DLD1 (cell line): ENCODE measurements around the gene TSHZ1.

Experiments used
- in situ Hi-C: cut with HindIII; loops from 2 replicates; pipeline ENCODE4 v1.10.0; 2017; ENCODE audit warnings: low sequenced_read_pairs

Gene TSHZ1

DNA sequence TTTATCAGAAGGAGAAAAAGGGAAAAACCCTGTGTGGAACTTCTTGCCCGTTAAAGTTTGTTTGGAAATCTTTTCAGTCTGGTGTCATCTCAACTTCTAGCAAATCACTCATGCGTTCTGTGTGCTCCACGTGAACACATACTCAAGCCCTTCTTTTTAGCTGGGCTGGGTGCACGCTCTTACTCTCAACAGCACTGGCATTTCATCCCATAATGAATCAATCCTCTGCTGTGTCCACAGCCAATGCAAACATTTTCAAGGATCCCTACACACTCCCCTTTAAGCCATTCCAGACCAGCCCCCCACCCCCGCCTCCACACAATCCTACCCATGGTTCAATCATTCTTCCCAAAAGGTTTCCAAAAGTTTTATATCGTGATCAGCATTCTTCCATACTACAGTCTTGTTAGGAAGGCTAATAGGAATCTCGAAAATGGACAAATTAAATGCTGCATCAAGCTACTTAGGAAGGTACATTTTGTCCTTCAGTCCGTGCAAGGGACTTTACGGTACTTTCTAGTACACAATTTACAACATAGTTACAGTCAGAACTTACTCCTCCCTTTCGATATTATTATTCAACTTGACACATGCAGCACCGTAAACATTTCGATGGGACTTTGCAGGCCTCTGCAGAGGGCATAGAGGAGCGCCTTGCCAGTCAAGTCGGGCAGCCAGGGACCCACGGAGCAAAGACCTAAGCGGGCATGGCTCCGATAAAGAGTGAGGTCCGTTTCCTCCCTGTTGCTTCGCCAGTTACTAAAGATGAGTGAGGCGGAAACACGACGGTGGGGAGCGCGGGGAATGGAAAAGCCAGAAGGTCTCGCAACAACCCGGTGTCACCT, 3.1 kb upstream of the TSHZ1 start:
- in situ Hi-C loops, result no loop called here

DNA sequence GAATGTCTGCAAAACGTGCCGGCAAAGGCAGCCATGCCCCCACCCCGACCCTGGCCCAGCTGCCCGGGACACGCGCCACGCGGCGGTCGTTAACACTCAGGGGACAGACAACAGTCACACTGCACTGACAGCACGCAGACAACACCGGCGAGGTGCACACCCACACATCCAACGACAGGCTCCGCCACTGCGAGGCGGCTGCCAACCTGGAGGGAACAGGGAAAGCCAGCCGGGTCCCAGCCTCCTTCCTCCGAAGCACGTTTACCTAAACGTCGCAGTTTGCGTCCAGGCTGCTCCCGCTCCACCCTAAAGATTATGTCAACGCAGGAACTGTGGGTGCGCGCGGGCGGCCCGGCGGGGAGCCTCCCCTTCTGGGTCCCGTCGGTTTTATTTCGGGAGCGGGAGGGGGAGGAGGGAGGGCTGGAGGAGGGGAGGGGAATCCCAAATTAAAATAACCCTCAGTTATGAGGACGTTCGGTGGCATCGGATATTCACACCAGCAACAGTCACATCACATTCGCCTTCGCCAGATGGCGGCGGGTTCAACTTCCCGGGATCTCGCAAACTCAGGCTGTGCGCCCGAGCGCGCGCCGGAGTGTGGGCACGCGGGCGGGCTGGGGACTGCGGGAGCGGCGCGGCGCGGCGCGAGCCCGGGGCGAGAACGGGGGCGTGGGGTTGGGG, 2.3 kb upstream of the TSHZ1 start:
- in situ Hi-C loops, result no loop called here

DNA sequence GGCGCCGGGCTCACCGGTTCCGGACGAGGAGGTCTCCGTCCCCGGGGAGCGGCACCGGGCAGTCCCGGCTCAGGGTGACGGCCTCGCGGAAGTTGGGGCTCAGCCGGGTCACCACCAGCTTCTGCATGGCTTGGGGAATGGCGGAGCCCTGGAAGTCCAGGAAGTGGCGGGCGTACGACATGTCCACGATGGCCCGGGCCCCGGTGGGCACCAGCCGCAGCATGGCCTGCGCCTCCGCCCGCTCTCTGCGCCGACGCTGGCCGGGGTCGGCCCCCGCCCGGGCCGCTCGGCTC, 1.8 kb upstream of the TSHZ1 start:
- in situ Hi-C loops, result no loop called here

DNA sequence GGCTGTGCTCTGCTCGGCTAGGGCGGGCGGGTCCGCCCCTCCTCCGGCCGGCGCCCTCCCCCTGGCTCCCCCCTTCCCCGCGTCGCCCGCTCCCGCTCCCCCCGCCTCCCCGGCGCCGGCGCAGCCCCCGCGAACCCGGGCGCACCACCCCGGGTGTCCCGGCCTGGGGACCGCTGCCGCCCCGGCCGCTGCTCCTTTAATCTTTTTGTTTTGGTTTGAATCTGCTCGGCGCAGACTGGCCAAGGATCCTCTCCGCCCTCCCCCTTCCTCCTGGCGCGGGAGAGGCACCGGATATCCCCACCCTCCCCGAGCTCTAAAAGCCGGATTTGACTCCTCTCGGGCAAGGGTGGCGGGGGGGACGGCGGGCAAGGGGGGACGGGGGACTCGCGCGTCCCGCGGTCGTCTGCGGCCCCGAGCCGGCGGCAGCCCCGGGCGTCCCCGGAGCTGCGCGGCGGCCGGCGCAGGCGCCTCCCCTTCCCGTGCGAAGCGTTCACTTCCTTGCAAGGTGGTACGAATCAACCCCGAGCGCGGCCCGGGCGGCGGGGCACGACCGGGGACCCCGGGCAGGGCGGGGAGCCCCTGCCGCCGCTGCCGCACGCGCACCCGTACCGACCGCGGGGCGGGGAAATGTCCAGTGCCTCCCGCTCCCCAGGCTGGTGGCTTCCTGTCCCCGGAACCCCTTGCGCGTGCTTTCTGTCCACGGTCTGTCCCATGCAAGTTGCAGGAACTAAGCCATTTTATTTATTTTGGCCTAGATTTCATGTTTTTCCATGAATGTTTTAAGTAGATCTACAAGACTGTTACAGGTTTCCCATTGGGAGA, 1.3 kb upstream of the TSHZ1 start, which contains the start of gene PTGR3:
Gene PTGR3 (minus strand): TSS at position 11 of the 822 bp plus-strand sequence. CDS start 81 bp downstream, outside the sequence.
- in situ Hi-C loops, result no loop called here

DNA sequence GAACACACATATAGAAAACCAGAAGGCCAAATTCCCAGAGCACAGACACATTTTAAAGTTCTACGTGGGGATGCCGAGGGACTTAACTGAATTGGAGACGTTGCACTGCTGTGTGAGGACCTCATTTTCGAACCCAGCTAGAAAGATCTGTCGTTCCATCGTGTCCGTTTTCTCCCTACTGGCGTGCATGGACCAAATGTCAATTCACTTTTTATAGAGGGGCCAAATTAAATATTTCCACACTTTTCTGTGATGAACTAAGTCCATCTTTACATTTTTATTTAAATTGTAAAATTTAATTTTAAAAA, 692 bp upstream of the TSHZ1 start:
- in situ Hi-C loops, result no loop called here

DNA sequence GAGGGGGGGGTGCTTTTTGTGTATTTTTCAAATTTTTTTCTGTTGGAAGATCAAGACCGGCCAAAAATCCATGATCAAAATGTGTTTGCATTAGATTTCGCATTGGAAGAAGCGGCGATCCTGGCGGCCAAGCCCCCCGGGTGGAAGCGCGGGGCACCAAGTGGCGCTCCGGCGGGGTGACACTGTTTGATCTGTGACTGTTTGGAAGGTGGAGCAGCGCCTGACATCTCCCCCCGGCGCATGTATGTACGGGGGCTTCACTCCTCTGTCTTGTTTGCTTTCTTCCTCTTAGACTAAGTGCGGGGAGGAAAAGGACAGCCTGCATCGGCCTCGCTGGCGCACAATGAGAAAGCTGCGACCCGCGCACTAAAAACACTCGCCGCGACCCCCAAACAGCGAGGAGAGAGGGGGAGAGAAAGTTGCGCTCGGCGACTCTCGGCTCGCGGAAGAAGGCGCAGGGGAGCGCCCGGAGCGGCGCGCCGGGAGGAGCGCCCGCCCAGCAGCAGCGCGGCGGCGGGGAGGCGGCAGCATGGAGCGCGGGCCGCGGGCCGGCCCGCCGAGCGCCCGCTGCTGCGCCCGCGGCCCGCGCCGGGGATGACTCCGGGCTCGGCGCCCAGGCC, 515 bp downstream of the TSHZ1 start:
- in situ Hi-C loops, result no loop called here

DNA sequence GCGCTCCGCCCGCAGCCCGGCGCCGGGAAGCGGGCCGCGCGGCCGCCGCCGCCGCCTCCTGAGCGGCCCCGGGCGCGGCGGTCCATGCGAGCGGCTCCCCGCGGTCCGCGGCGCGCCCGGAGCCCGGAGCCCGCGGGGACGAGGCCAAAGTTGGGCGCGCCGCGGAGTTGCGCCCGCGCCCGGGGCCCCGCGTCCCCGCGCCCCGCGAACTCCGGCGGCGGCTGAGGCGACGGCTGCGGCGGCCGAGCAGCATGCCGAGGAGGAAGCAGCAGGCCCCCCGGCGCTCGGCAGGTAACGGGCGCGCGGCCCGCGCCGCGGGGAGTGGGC, 992 bp downstream of the TSHZ1 start:
- in situ Hi-C loops, result no loop called here

DNA sequence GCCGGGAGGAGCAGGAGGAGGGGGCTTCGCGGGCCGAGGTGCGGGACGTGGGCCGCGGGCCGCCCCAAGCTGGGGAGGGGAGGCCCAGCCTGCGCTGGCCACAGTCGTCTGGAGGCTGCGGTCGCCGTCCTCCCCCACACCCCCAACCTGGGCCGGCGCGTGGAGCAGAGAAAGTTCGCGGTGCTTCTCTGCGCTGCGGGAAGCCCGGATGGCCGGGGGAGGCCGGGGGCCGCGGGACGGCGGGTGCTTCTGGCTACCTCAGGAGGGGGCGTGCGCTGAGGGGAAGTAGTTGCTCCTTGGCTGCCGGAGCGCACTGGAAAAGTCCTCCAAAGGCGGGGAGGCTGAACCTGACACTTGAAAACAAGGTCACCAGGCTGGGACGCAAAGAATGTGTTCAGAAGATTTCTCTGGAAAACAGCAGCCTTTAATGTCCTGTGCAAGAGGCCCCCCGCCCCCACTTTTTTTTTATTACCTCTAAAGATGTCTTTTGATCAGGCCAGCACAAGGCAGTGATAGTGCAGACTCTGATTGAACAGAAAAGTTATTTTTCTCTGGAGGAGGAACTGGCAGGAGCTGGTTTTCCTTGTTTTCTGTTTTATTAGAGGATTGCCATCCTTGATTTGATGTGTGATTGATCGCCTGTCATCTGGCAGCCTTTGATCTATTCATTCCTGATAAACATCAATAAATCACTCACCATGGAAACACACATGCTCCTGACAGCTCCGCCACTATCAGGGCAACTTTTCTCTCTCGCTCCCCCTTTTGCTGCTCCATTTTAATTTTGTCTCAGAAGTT, 1.6 kb downstream of the TSHZ1 start:
- in situ Hi-C loops, result no loop called here

DNA sequence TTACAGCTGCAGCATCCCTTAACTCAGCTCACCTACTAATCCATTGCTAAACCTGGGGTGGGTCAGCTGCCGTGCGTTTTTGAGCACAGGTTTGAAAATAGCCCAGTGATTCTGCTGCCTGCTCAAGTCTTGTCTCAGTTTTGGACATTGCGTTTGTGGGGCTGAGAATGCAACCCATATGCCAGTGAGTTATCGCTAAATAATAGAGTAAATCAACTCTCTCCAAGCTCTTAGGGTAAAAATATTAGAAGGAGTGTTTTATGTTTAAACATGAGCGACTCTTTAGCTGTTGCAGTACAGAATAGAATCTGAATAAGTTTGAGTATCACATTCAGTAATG, 2.1 kb downstream of the TSHZ1 start:
- in situ Hi-C loops, result no loop called here

DNA sequence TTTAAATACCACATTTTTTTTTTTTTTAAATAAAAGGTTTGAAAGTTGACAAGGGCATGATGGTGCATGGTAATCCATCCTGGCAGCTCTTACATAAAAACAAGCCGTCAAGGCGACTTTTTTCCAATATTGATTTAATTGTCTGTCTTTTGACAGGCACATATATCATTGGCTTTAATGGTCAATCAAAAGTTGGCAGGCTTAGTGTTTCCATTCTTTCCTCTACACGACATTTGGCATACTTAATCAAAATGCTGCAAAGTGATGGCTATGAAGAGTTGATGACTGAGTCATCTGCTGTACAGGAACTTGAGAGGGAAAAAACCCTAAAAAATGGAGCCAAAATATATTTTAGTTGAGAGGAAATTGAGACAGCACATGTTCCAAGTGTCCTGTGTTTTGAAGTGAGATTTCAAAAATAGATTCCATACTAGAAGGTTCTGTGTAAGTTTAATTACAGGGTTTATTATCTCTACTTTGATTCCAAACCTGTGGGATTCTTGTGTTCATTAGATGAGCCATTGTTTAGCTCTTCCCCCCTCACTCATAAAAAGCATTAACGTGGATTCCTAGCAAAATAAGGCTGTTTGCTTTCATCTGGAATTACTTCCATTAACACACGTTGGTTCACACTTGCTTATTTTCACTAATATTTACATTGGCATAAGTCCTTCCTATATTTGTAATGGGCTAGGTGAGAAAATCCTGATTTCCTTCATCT, 3.2 kb downstream of the TSHZ1 start:
- in situ Hi-C loops, result no loop called here

DNA sequence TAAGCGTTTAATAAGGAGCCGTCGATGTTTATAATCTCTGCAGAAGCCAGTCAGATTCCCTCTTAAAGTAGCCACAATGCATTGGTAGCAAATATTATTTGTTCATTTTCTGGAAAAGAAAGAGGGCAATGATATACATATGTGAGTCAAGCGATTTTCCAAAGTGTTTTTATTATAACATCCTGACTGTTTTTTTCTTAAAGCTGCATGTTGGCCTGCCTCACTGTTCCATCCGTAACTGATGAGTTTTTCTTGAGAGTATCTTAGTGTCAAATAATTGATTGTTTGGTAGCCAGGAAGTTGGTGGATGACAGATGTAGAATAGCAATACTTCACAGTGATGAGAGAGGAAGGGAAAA, 3.7 kb downstream of the TSHZ1 start:
- in situ Hi-C loops, result no loop called here

DNA sequence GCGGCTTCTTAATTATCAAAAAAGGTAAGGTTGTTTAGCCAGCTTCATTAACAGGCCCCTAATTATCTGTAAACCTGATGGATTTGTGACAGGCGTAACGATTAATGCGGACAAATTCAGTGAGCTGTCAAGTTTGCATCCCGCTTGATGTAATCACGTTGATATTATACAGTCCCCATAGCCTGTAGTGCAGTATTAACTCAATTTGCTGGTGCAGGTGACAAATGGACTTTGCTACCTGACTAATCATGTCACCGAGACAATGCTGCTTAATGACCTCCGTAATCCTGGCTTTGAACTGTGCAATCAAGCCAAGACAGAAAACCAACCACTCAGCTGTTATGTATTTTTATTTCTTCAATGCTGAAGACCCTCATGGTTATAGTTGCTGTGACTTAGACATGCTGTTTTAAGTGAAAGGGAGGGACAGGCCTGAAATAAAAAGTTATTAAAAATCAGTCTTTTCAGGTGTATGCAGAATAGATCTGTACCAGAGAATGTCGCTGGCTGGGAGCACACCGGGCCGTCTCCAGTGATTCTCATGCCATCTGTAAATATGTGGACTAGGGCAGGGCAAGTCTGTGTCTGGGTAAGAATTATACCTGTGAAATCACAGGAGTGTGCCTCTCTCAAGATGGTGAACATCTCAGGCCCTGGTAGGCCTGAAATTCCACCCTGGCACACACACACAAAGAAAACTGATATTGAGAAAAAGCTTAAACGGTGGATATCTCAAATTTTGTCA, 4.3 kb downstream of the TSHZ1 start:
- in situ Hi-C loops, result no loop called here

DNA sequence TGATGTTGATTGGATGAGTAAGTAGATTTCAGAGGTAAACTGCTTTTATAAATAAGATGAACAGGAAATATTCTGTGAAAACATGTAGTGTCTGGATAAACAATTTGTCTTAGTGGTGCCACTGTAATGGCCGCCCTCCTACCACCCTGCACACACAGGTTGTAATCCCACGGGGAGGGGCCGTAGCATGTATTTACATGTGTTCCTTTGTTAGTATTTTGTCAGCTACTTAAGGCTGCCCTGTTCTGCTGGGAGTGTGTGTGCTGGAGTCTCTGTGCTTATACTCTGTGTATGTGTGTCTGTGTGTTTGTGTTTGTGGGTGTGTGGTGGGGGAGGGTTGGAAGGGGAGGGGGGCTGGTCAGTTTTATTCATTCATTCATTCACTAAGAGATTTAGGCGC, 5.1 kb downstream of the TSHZ1 start:
- in situ Hi-C loops, result no loop called here

DNA sequence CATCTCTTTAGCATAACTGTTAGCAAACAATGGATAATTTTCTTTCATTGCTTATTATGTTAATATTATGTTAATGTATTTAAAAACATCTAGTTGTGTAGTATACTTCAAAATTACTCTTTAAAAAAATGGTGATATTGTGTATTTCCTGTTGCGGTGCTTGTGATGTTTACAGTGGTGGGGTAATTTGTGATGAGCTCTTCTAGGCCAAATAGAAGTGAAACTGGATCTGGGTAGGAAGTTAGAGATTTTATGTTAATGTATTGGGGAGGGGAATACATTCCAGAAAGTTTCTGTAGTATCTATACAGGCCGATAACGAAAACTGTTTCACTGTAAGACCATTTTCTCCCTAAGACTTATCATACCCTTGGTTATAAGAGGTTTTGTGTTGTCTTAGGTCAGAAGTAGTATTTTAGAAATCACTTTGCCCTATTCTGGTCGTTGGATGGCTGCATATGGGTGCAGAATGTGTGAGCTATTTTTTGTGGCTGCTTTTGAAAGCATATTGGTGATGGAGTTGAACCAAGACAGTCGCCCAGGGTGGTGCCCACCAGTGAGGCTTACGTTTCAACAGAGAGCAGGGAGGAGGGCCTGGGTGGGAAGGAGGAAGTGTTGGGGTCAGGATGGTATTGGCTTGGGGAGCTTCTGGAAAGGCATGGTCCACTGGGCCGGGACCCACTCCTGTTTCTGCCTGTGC, 5.8 kb downstream of the TSHZ1 start:
- in situ Hi-C loops, result no loop called here

DNA sequence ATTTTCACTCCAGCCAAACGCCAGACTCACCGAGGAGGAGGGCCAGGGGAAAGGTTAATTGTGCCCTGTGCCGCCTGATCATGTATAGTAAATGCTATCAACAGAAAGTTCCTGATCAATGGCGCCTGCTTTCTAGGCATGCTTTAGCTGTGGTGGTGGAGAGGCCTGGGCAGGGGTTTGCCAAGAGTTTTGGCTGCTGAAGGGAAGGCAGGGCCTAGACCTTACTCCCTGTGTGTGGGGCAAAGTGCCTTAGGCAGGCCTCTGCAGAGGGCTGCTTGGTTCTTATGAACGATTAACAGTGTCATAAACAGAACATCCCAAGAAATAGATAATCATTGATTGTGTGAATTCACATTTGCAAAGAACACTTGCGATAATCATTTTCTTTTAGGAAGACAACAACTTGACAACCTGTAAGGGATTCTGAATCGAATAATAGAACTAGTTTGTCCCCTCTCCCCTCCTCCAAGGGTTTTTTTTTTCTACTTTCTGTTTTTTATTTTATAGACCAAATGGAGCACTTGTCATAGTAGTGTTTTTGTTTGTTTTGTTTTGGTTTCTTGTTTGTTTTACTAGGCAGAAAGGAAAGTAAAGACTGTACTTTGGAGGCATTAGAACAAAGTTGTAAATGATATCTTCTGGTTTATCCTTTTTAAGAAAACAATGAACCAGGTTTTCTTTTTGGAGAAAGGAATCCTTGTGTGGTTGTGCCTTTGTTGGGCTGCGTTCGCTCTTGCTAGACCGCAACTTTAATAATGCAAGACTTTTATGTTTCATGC, 6.5 kb downstream of the TSHZ1 start:
- in situ Hi-C loops, result no loop called here

DNA sequence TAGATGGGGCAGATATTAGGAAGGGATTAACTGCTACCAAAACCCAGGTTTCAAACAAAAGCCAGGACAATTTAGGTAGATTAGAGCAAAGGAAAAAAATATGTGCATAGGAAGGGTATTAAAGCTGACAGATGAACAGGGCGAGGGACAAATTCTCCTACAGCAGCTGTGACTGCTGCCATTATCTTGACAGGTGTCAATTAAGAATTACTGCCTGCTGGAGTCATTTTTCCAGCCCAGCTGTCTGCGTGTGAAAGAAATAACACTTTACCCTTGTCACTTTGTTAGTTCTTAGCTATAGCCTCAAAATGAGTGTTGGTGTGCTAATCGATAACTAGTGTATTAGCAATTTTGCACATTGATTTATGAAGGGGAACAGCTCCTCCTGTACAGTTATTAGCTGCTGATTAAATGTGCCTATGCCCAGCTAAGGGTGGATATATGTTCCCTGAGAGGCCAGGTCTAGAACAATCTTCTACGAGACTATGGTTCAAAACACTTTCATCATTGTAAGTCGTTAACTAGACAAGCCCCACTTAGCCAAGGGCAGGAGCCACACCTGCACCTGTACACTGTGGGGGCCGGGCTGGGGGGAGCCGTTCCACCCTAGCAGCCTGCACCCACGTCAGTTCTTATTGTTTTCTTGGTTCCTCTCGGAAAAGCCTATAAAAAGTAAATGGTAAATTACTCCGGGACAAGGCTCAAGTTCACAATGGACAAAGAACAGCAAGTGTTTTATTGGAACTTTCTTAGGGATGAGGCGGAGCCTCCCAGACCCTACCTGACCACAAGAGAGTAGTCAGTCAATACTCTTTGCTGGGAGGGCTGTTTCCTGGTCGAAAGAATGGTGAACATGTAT, 7.7 kb downstream of the TSHZ1 start:
- in situ Hi-C loops, result no loop called here

DNA sequence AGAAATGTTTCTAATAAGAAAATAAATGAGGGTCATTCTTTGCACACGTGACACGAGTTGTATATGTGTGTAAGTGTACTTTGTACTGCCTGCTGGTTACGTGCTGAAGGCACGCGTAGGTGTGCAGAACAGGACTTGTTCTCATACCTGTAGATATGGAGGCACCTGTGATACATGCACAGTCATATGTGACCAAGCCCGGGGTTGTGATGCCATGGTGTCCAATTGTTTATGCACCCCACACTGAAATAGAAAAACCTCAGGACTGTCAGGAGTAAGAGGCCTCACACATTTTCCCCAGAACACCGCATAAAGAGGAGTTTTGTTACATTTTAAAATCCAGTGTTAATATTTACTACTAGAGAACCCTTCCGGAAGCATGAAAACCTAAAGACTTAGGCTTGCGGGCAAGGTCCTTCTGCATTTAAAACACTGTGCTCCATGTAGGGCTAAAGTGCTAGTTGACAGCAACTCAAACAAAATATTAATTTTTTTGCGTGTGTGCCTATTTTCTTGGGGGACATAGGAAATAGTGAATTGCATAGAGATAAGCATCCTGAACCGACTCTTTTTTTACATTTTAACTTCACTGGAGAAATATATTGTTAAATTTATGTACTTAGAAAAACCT, 9.3 kb downstream of the TSHZ1 start:
- in situ Hi-C loops, result no loop called here
